HepG2 (cell line): ENCODE results near the gene MRPL27. TPM values are rescaled to one million over a fixed set of nuclear protein-coding genes. Genes with fewer than 3 reads are reported as not detected.

Source experiments
- ETV5 ChIP-seq: IDR thresholded peaks from 2 replicates; pipeline ENCODE4 v1.6.1; 2018; ENCODE audit warnings: missing biosample characterization, missing genetic modification reagents, inconsistent platforms, borderline replicate concordance
- KAT7 ChIP-seq: IDR thresholded peaks from 2 replicates; pipeline ENCODE4 v1.6.1; 2018; ENCODE audit warnings: borderline replicate concordance, missing compliant biosample characterization
- MBNL3 ChIP-seq: fragments of 250-450 bp; sonication (Bioruptor Pico); conservative IDR thresholded peaks from 2 replicates; pipeline ENCODE4 v1.8.0; 2022; ENCODE audit warnings: mild to moderate bottlenecking, inconsistent platforms
- MTA1 ChIP-seq: sonication (generic); formaldehyde crosslinking; IDR thresholded peaks from 2 replicates; pipeline ENCODE4 v1.4.0; 2020; ENCODE audit warnings: missing genetic modification reagents, mild to moderate bottlenecking, borderline replicate concordance
- NR2C2 ChIP-seq: sonication (generic); formaldehyde crosslinking; IDR thresholded peaks from 2 replicates; pipeline ENCODE4 v1.4.0; 2020; ENCODE audit warnings: missing genetic modification reagents, mild to moderate bottlenecking, moderate library complexity, borderline replicate concordance
- PLRG1 ChIP-seq: fragments of 450-650 bp; conservative IDR thresholded peaks from 2 replicates; pipeline ENCODE4 v1.6.1; 2016
- RAD51 ChIP-seq: fragments of 450-650 bp; IDR thresholded peaks from 2 replicates; pipeline ENCODE4 v1.6.1; 2016; ENCODE audit warnings: borderline replicate concordance
- SATB2 ChIP-seq: sonication (generic); formaldehyde crosslinking; IDR thresholded peaks from 2 replicates; pipeline ENCODE4 v1.5.0; 2020; ENCODE audit warnings: missing genetic modification reagents
- ZFP41 ChIP-seq: sonication (generic); formaldehyde crosslinking; IDR thresholded peaks from 2 replicates; pipeline ENCODE4 v1.4.0; 2020; ENCODE audit warnings: mild to moderate bottlenecking, missing genetic modification reagents, borderline replicate concordance
- ZNF468 ChIP-seq: sonication (generic); formaldehyde crosslinking; IDR thresholded peaks from 2 replicates; pipeline ENCODE4 v1.8.0; 2022; ENCODE audit warnings: mild to moderate bottlenecking, moderate library complexity, missing genetic modification reagents
- ZNF564 ChIP-seq: sonication (generic); formaldehyde crosslinking; IDR thresholded peaks from 2 replicates; pipeline ENCODE4 v1.8.1; 2023; ENCODE audit warnings: mild to moderate bottlenecking, missing genetic modification reagents
- ZNF674 ChIP-seq: sonication (generic); formaldehyde crosslinking; IDR thresholded peaks from 2 replicates; pipeline ENCODE4 v1.5.0; 2020; ENCODE audit warnings: low read depth, mild to moderate bottlenecking, missing genetic modification reagents
- polyA plus RNA-seq, 8 experiments: library from polyadenylated mRNA; depleted of rRNA in 3 of 8; stranded (reverse) in 7 of 8; unstranded in 1 of 8; fragments of >200 nt; fragmentation: Illumina TruSeq in 4 of 8; extraction: Trizol in 4 of 8; gene quantifications; 2 replicates each; pipeline versions ENCODE4 v1.2.1 to v1.2.3, GENCODE V29; 2011 to 2016; ENCODE audit warnings: low read depth in 4 of 8, missing spikeins in 1 of 8, mixed read lengths in 1 of 8; ENCODE audit not compliant: insufficient read depth in 1 of 8
- total RNA-seq, 5 experiments: library from RNA; depleted of rRNA; stranded (reverse); fragments of >200 nt; fragmentation: Illumina TruSeq; extraction: Trizol; gene quantifications; 2 replicates each; pipeline ENCODE4 v1.2.3, GENCODE V29; 2016; ENCODE audit warnings: low read depth in 1 of 5
- TF ChIP-seq, protein P1 (sequence below): sonication (generic); formaldehyde crosslinking; conservative IDR thresholded peaks from 2 replicates; pipeline ENCODE4 v1.4.0; 2020; ENCODE audit warnings: missing genetic modification reagents
- TF ChIP-seq, protein P2 (sequence below): sonication (generic); formaldehyde crosslinking; IDR thresholded peaks from 2 replicates; pipeline ENCODE4 v1.5.1; 2020; ENCODE audit warnings: missing genetic modification reagents, mild to moderate bottlenecking, borderline replicate concordance
- TF ChIP-seq, protein P3 (sequence below): sonication (generic); formaldehyde crosslinking; IDR thresholded peaks from 2 replicates; pipeline ENCODE4 v1.4.0; 2020; ENCODE audit warnings: missing genetic modification reagents
- TF ChIP-seq, protein P4 (sequence below): sonication (generic); formaldehyde crosslinking; IDR thresholded peaks from 2 replicates; pipeline ENCODE4 v1.9.0; 2021; ENCODE audit warnings: missing genetic modification reagents, mild to moderate bottlenecking, borderline replicate concordance
- TF ChIP-seq, protein P5 (sequence below): sonication (generic); formaldehyde crosslinking; IDR thresholded peaks from 2 replicates; pipeline ENCODE4 v1.8.1; 2022; ENCODE audit warnings: low read depth, mild to moderate bottlenecking, missing genetic modification reagents
- TF ChIP-seq, protein P6 (sequence below): IDR thresholded peaks from 2 replicates; pipeline ENCODE4 v1.6.1; 2016; ENCODE audit warnings: missing genetic modification reagents, missing compliant biosample characterization

MRPL27 gene
- total and polyA plus RNA-seq, 2 of the 13 experiments (the other 11 are each of a cell fraction or from before 2014, with no cell fraction given), result 137 to 217 TPM

DNA sequence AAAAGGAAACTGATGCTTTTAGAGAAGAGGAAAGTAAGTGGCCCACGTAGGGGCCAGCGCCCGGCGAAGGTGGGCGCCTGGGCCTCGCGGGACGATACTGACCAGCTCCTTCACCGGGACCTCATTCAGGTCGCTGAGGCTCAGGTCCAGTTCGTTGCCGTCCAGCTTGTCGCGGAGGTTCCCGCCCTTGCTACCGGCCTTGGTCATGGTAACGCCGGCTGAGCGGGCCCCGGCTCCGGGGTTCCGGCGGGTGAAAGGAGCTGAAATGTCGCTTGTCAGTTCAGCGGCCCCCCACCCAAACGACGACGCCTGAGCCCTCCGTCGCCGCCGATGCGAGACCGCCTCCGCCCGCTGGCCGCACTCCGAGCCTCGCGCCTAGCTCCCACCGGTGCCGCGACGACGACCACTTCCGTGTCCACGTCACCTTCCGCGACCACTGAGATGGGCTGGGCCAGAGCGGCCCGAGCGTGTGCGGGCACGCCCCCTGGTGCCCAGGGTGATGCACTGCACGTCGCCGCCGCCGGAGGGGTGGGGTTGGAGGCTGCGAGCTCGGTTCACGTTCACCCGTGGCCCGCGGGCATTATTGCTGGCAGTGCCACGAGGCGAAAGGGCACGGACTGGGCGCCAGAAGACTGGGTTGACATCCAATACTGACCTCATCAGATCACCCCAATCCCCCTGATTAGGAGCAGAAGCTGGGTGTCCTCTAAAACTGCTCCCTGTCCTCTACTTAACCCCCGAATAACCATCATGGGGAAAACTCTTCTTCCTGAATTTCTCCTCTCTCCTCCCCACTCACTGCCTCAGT lies 24.3 kb upstream of the MRPL27 start, which contains the start of gene LRRC59 (continued):
- TF ChIP-seq, protein P1, sequence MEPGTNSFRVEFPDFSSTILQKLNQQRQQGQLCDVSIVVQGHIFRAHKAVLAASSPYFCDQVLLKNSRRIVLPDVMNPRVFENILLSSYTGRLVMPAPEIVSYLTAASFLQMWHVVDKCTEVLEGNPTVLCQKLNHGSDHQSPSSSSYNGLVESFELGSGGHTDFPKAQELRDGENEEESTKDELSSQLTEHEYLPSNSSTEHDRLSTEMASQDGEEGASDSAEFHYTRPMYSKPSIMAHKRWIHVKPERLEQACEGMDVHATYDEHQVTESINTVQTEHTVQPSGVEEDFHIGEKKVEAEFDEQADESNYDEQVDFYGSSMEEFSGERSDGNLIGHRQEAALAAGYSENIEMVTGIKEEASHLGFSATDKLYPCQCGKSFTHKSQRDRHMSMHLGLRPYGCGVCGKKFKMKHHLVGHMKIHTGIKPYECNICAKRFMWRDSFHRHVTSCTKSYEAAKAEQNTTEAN (CRISPR knock-in tag), result peak; percentile 73
- TF ChIP-seq RAD51 (no peak), ETV5 (peak; percentile 88), SATB2 (CRISPR knock-in tag) (no peak), ZNF674 (CRISPR knock-in tag) (peak; percentile 83; the same call in 1 of the 2 replicates), ZFP41 (CRISPR knock-in tag) (peak; percentile 78), MBNL3 (no peak), PLRG1 (no peak), ZNF468 (CRISPR knock-in tag) (0 out of 2 replicates have a peak, but pooled peaks have one; percentile 75), NR2C2 (CRISPR knock-in tag) (peak; percentile 95), MTA1 (CRISPR knock-in tag) (peak; percentile 98), ZNF564 (CRISPR knock-in tag) (peak; percentile 97), KAT7 (CRISPR knock-in tag) (peak; percentile 100)
- TF ChIP-seq, protein P2, sequence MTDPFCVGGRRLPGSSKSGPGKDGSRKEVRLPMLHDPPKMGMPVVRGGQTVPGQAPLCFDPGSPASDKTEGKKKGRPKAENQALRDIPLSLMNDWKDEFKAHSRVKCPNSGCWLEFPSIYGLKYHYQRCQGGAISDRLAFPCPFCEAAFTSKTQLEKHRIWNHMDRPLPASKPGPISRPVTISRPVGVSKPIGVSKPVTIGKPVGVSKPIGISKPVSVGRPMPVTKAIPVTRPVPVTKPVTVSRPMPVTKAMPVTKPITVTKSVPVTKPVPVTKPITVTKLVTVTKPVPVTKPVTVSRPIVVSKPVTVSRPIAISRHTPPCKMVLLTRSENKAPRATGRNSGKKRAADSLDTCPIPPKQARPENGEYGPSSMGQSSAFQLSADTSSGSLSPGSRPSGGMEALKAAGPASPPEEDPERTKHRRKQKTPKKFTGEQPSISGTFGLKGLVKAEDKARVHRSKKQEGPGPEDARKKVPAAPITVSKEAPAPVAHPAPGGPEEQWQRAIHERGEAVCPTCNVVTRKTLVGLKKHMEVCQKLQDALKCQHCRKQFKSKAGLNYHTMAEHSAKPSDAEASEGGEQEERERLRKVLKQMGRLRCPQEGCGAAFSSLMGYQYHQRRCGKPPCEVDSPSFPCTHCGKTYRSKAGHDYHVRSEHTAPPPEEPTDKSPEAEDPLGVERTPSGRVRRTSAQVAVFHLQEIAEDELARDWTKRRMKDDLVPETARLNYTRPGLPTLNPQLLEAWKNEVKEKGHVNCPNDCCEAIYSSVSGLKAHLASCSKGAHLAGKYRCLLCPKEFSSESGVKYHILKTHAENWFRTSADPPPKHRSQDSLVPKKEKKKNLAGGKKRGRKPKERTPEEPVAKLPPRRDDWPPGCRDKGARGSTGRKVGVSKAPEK (CRISPR knock-in tag), result peak; percentile 100; the same call in 1 of the 2 replicates
- TF ChIP-seq, protein P3, sequence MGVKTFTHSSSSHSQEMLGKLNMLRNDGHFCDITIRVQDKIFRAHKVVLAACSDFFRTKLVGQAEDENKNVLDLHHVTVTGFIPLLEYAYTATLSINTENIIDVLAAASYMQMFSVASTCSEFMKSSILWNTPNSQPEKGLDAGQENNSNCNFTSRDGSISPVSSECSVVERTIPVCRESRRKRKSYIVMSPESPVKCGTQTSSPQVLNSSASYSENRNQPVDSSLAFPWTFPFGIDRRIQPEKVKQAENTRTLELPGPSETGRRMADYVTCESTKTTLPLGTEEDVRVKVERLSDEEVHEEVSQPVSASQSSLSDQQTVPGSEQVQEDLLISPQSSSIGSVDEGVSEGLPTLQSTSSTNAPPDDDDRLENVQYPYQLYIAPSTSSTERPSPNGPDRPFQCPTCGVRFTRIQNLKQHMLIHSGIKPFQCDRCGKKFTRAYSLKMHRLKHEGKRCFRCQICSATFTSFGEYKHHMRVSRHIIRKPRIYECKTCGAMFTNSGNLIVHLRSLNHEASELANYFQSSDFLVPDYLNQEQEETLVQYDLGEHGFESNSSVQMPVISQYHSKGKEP, result peak; percentile 98
- TF ChIP-seq, protein P4, sequence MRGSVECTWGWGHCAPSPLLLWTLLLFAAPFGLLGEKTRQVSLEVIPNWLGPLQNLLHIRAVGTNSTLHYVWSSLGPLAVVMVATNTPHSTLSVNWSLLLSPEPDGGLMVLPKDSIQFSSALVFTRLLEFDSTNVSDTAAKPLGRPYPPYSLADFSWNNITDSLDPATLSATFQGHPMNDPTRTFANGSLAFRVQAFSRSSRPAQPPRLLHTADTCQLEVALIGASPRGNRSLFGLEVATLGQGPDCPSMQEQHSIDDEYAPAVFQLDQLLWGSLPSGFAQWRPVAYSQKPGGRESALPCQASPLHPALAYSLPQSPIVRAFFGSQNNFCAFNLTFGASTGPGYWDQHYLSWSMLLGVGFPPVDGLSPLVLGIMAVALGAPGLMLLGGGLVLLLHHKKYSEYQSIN (CRISPR knock-in tag), result no peak
- TF ChIP-seq, protein P5, sequence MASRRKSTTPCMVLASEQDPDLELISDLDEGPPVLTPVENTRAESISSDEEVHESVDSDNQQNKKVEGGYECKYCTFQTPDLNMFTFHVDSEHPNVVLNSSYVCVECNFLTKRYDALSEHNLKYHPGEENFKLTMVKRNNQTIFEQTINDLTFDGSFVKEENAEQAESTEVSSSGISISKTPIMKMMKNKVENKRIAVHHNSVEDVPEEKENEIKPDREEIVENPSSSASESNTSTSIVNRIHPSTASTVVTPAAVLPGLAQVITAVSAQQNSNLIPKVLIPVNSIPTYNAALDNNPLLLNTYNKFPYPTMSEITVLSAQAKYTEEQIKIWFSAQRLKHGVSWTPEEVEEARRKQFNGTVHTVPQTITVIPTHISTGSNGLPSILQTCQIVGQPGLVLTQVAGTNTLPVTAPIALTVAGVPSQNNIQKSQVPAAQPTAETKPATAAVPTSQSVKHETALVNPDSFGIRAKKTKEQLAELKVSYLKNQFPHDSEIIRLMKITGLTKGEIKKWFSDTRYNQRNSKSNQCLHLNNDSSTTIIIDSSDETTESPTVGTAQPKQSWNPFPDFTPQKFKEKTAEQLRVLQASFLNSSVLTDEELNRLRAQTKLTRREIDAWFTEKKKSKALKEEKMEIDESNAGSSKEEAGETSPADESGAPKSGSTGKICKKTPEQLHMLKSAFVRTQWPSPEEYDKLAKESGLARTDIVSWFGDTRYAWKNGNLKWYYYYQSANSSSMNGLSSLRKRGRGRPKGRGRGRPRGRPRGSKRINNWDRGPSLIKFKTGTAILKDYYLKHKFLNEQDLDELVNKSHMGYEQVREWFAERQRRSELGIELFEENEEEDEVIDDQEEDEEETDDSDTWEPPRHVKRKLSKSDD, result peak; percentile 99
- TF ChIP-seq, protein P6, sequence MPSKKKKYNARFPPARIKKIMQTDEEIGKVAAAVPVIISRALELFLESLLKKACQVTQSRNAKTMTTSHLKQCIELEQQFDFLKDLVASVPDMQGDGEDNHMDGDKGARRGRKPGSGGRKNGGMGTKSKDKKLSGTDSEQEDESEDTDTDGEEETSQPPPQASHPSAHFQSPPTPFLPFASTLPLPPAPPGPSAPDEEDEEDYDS (CRISPR knock-in tag), result peak; percentile 85
